GM13977 (cell line): Measurements from ENCODE around the gene PTP4A2.
"Not testable (repeated sequence)": the region's sequence is repeated elsewhere in the genome, so short reads cannot be mapped to it uniquely, and the experiment has no call there.

Experiments
- DNase-seq: peaks from one replicate; pipeline ENCODE4 v3.0.0; 2012; ENCODE audit warnings: low spot score
- in situ Hi-C: fragments of 300-500 bp; cut with MboI; formaldehyde crosslinking; loops from one replicate; pipeline ENCODE4 v1.12.0; 2022; ENCODE audit warnings: low sequenced_read_pairs, low pct_unique_long_range_greater_than_20kb, mixed read lengths, inconsistent platforms; ENCODE audit not compliant: unreplicated experiment
- TF ChIP-seq, protein P1 (sequence below): IDR thresholded peaks from 2 replicates; pipeline ENCODE4 v1.5.1; 2012; ENCODE audit warnings: mild to moderate bottlenecking, control low read depth; ENCODE audit not compliant: insufficient read depth; ENCODE audit errors: extremely low read depth, missing control alignments

PTP4A2 gene

DNA sequence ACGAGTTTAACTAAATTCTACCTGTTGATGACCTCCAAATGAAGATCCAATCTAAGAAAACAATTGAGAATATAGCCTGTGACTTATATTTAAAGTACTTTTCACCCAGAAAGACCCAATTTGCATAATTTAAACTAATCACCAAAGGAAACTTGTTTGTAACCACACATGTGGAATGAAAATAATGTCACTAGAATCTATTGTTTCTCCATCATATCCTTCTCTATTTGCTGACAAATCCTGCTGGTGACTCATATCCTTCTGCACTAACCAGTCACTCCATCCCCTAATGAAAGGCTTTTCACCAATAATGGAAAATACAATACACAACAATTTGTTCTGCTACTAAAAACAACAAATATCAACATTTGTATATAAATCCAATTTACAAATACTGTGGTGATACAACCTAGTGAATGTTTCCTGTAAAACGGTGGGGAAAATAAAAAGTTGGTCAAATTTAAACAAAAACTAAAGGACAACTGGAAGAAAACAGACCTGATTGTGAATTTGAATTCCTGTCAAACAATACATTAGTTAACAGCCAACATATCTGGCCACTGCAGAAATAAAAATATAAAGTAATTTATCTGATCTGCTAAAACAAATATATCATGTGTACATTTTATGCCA is 6.5 kb downstream of the PTP4A2 start:
- no peak for DNase-seq
- in situ Hi-C loops = no loop called here
- TF ChIP-seq, protein P1, sequence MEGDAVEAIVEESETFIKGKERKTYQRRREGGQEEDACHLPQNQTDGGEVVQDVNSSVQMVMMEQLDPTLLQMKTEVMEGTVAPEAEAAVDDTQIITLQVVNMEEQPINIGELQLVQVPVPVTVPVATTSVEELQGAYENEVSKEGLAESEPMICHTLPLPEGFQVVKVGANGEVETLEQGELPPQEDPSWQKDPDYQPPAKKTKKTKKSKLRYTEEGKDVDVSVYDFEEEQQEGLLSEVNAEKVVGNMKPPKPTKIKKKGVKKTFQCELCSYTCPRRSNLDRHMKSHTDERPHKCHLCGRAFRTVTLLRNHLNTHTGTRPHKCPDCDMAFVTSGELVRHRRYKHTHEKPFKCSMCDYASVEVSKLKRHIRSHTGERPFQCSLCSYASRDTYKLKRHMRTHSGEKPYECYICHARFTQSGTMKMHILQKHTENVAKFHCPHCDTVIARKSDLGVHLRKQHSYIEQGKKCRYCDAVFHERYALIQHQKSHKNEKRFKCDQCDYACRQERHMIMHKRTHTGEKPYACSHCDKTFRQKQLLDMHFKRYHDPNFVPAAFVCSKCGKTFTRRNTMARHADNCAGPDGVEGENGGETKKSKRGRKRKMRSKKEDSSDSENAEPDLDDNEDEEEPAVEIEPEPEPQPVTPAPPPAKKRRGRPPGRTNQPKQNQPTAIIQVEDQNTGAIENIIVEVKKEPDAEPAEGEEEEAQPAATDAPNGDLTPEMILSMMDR = no peak

DNA sequence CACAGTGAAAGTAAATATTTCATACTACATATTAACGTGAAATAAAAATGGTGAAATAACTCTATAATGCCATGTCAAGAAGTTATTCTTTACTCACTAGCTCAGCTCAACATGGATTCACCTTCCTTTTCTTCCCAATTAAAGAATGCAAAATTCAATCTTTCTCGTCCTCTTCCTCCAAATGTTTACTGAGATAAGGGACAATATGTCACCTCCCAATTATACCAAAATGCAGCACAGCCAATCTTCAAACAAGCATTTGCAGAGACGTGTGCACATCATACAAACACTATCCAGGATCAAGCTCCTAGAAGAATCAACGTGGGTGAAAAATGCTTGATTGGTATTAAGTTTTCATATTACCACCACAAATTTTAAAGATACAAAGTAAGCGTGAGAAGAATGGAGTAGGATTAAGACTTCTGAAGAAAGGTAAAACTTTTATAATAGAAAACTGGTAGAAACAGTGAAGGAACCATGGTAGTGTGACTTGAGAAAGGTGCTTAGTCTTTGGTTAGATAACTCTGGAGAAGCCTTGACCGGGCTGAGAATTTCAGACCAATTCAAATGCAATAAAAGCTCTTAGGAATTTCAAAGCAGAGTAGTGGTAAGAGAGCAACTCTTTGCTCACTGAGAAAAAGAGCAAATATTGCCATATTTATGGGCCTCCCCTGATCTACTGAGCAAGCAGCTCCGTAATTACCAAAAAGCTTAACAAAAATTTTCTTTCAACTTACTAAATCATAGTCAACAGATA is 7.2 kb downstream of the PTP4A2 start:
- in situ Hi-C loops = no loop called here
- DNase-seq = no peak
- TF ChIP-seq, protein P1 = no peak

DNA sequence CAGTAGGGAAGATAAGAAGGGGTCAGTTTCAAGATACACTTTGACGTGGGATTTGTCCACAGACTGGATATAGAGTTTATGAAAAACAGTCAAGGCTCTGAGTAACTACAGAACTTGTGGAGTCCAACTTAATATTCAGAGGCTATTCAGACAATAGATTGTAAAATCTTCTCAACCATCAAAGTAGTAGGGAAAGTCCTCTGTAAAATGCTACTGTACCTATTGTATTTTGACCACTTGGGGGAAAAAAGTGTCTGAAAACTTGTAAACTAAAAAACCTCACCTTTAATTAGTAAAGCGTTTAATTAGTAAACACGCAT is 10.5 kb downstream of the PTP4A2 start:
- TF ChIP-seq, protein P1 = no peak
- in situ Hi-C loops = no loop called here
- no peak for DNase-seq

DNA sequence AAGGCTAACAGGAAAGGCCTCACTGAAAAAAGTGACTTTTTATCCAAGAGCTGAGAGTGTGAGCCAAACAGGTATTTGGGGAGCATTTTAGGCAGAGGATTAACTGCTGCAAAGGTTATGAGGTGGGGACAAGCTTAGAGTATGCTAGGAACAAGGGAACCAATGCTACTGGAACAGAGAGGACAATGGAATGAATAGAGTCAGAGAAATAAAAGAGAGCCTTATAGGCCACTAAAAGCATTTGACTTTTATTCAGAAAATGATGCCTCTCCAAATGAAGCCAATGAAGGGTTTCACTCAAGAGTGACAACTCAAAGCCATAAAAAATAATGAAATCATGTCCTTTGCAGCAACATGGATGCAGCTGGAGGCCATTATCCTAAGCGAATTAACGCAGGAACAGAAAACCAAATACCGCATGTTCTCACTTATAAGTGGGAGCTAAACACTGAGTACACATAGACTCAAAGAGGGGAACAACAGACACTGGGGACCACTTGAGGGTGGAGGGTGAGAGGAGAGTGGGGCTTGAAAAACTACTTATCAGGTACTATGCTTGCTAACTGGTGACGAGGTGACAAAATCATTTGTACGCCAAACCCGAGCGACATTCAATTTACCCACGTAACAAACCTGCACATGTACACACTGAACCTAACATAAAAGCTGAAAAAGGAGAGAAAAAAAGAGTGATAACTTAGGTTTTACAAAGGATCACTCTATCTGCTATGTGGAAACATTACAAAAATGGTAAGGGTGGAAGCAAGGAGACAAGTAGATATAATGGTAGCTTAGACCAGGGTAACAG is 11.1 kb downstream of the PTP4A2 start:
- in situ Hi-C loops = no loop called here
- DNase-seq = no peak
- TF ChIP-seq, protein P1 = no peak

GRCh38 chr1:31926252-31926651 is 11.9 kb downstream of the PTP4A2 start:
- in situ Hi-C loops = no loop called here
- TF ChIP-seq, protein P1 = no peak
- no peak for DNase-seq

- DNase-seq, in situ Hi-C loops: not testable (repeated sequence)
These were observed 12.3 kb downstream of the PTP4A2 start for GRCh38 chr1:31925824-31926223.

DNA sequence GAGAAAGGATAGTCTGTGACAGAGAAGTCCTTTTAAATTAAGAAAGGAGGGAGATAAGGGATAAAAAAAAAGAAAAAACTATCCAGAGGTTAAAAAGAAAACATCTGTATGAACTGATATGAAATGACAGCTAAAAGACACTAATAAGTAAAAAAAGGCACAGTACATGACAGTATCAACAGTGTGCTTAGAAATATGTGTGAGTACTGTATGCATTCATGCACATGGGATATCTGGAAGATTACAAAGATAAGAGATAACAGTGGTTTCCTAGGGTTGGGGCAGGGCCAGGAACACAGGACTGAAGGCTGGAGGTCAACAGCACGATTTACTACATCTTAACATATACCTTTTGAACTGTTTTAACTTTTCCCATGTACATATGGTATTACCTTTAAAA is 13.3 kb downstream of the PTP4A2 start:
- no peak for DNase-seq
- TF ChIP-seq, protein P1 = no peak
- in situ Hi-C loops = no loop called here
